ENCODE measurements around the gene LCP1. TPM values are rescaled to one million over a fixed set of nuclear protein-coding genes. Genes with fewer than 3 reads are reported as not detected.

Gene LCP1
- total and polyA plus RNA-seq, 9 of the 15 experiments (the other 6 are each of a cell fraction or from before 2014, with no cell fraction given), result 83.0 to 255 (median 163) TPM

GRCh38 chr13:46116653-46117502 lies 65.1 kb downstream of the LCP1 start:
- no TSS peak for BruUV-seq (replicated peaks)
- Histone ChIP-seq H3K4me3 (no peak overlapping the region), H3K4me2 (ENCODE audit: insufficient read depth, low read length) (no peak overlapping the region), H3K9ac (ENCODE audit: insufficient read depth in 1 of 2, low read depth in 2 of 2, low read length in 2 of 2) (no peak overlapping the region), H4K20me1 (replicated peaks; ENCODE audit: control insufficient read depth, insufficient read depth, low read length) (no peaks in the 10 kb centered on the region), H3K9me1 (ENCODE audit: control insufficient read depth, insufficient read depth, low read length) (no peaks in the 10 kb centered on the region), H2AFZ (ENCODE audit: low read depth, low read length) (peak overlapping the region; percentile 63; the same call in 1 of the 2 replicates), H3K27ac (ENCODE audit: extremely low read depth, low read depth, low read length) (no peak overlapping the region), H3K4me1 (replicated peaks in 1 of 2; ENCODE audit: control insufficient read depth in 2 of 2, insufficient read depth in 2 of 2, low read length in 2 of 2) (peaks cover 5 to 35% of the 10 kb centered on the region in 2 experiments; a peak in 3 of 5 replicates), H3K27me3 (ENCODE audit: control insufficient read depth in 2 of 2, insufficient read depth in 2 of 2, low read length in 2 of 2) (no peaks in the 10 kb centered on the region), H3K9me3 (replicated peaks; ENCODE audit: control insufficient read depth, insufficient read depth, low read depth, low read length) (no peaks in the 10 kb centered on the region), H3K36me3 (ENCODE audit: control insufficient read depth, insufficient read depth, low read length) (no peaks in the 10 kb centered on the region), H3K79me2 (ENCODE audit: control insufficient read depth, insufficient read depth, low read length) (no peaks in the 10 kb centered on the region)
- in situ Hi-C loops (cut with MboI), result no loop called here
- TF ChIP-seq NR1H2 (CRISPR knock-in tag; IDR thresholded peaks at IDR 0.05) (no peak), ZNF512 (tag; IDR thresholded peaks at IDR 0.05) (peak; percentile 79)
- POLR2A ChIA-PET, result no interaction called here
- DNase-seq (ENCODE audit: extremely low read depth in 1 of 4, low spot score in 3 of 4), result no peak
- no peak for FAIRE-seq
- 89% methylated on average over 1 of the region's 4 CpGs for WGBS (ENCODE audit: insufficient coverage, low coverage, missing lambda C conversion rate)
- CTCF ChIA-PET (ENCODE audit: low intra/inter-chr PET ratio), result no interaction called here
- intact Hi-C loops (cut with micrococcal nuclease), result no loop called here
- ATAC-seq, result no peak

DNA sequence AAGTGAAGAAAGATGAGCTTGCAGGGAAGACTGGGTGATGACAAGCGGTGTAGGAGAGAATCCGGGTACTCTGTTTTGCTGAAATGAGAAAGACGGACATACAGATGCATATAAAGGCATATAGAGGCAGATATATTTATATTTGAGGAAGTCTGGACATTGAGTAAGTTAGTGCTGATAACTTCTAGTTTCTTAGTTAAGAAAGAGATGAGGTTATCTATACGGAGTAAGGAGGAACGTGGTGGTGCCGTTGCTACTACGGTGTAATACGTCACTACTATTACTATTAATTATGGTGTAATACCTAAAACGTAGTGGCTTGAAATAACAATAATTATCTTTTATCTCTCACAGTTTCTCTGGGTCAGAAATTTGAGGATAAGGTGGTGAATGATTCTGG lies 67.4 kb downstream of the LCP1 start:
- H3K9ac ChIP-seq (ENCODE audit: insufficient read depth in 1 of 2, low read depth in 2 of 2, low read length in 2 of 2), result no peak overlapping the region
- POLR2A ChIA-PET, result interaction anchor here (0.6 kb wide), 1 partner anchor 1010 kb away, joined by 3 read pairs; no protein-coding TSS in a partner anchor
- no peak for ATAC-seq
- no peak overlapping the region for H3K27ac ChIP-seq (ENCODE audit: extremely low read depth, low read depth, low read length)
- peak overlapping the region; percentile 32 for H2AFZ ChIP-seq (ENCODE audit: low read depth, low read length)
- H3K4me2 ChIP-seq (ENCODE audit: insufficient read depth, low read length), result no peak overlapping the region
- no peaks in the 10 kb centered on the region for H3K79me2 ChIP-seq (ENCODE audit: control insufficient read depth, insufficient read depth, low read length)
- H3K4me1 ChIP-seq (replicated peaks in 1 of 2; ENCODE audit: control insufficient read depth in 2 of 2, insufficient read depth in 2 of 2, low read length in 2 of 2), result peaks cover 0 to 19% of the 10 kb centered on the region in 2 experiments; a peak in 2 of 5 replicates
- H3K27me3 ChIP-seq (ENCODE audit: control insufficient read depth in 2 of 2, insufficient read depth in 2 of 2, low read length in 2 of 2), result no peaks in the 10 kb centered on the region
- in situ Hi-C loops (cut with MboI) (no loop called here), intact Hi-C loops (cut with micrococcal nuclease) (no loop called here)
- no TSS peak for BruUV-seq (replicated peaks)
- H3K9me1 ChIP-seq (ENCODE audit: control insufficient read depth, insufficient read depth, low read length), result no peaks in the 10 kb centered on the region
- no peaks in the 10 kb centered on the region for H3K36me3 ChIP-seq (ENCODE audit: control insufficient read depth, insufficient read depth, low read length)
- CTCF ChIA-PET (ENCODE audit: low intra/inter-chr PET ratio), result no interaction called here
- H3K4me3 ChIP-seq, result no peak overlapping the region
- no peak for DNase-seq (ENCODE audit: extremely low read depth in 1 of 4, low spot score in 3 of 4)
- 69% methylated on average over 8 of the region's 9 CpGs for WGBS (ENCODE audit: insufficient coverage, low coverage, missing lambda C conversion rate)
- H3K9me3 ChIP-seq (replicated peaks; ENCODE audit: control insufficient read depth, insufficient read depth, low read depth, low read length), result no peaks in the 10 kb centered on the region
- FAIRE-seq, result no peak
- H4K20me1 ChIP-seq (replicated peaks; ENCODE audit: control insufficient read depth, insufficient read depth, low read length), result no peaks in the 10 kb centered on the region
- no peak for TF ChIP-seq XRCC3 (IDR thresholded peaks at IDR 0.05)
- TF ChIP-seq POLR2AphosphoS2 (IDR thresholded peaks at IDR 0.05; ENCODE audit: low read length), result no peak
- no peak for TF ChIP-seq PTRF (tag; IDR thresholded peaks at IDR 0.05)
- no peak for TF ChIP-seq ZNF384 (IDR thresholded peaks at IDR 0.05; ENCODE audit: low read depth, low read length)
- no peak for TF ChIP-seq TCFL5 (CRISPR knock-in tag; conservative IDR thresholded peaks at IDR 0.05)
- TF ChIP-seq E2F4 (CRISPR knock-in tag; IDR thresholded peaks at IDR 0.05; ENCODE audit: low read depth), result no peak
- TF ChIP-seq ELK1 (CRISPR knock-in tag; IDR thresholded peaks at IDR 0.05), result no peak
- TF ChIP-seq ETV1 (tag; conservative IDR thresholded peaks at IDR 0.05; ENCODE audit: low read depth), result no peak
- TF ChIP-seq ESRRB (CRISPR knock-in tag; IDR thresholded peaks at IDR 0.05; ENCODE audit: borderline replicate concordance), result no peak
- TF ChIP-seq YBX1 (IDR thresholded peaks at IDR 0.05), result no peak

Data from K562 (cell line).